HepG2 (cell line): ENCODE data around the gene MDH1B. TPM values are rescaled to one million over a fixed set of nuclear protein-coding genes. Genes with fewer than 3 reads are reported as not detected.

Experiments
- CBFB ChIP-seq: sonication (generic); formaldehyde crosslinking; IDR thresholded peaks from 2 replicates; pipeline ENCODE4 v1.4.0; 2020; ENCODE audit warnings: missing genetic modification reagents
- NR2F6 ChIP-seq, 2 experiments: IDR thresholded peaks; 2 replicates each; pipeline ENCODE4 v1.6.1; 2016; ENCODE audit warnings: antibody characterized with exemption in 1 of 2, mild to moderate bottlenecking in 1 of 2
- PRPF4 ChIP-seq: fragments of 200-400 bp; formaldehyde crosslinking; IDR thresholded peaks from 2 replicates; pipeline ENCODE4 v1.6.1; 2016; ENCODE audit warnings: low read length, low read depth; ENCODE audit not compliant: poor library complexity, severe bottlenecking
- RARA ChIP-seq: IDR thresholded peaks from 2 replicates; pipeline ENCODE4 v1.6.1; 2016; ENCODE audit warnings: missing genetic modification reagents, missing compliant biosample characterization
- SYNCRIP ChIP-seq: fragments of 200-400 bp; formaldehyde crosslinking; IDR thresholded peaks from 2 replicates; pipeline ENCODE4 v1.6.1; 2018; ENCODE audit warnings: mild to moderate bottlenecking, low read depth, low read length; ENCODE audit not compliant: insufficient read depth
- TEF ChIP-seq: sonication (generic); formaldehyde crosslinking; IDR thresholded peaks from 2 replicates; pipeline ENCODE4 v1.5.0; 2020; ENCODE audit warnings: missing genetic modification reagents
- THYN1 ChIP-seq: sonication (generic); formaldehyde crosslinking; IDR thresholded peaks from 2 replicates; pipeline ENCODE4 v1.8.1; 2023; ENCODE audit warnings: low read depth, mild to moderate bottlenecking, moderate library complexity, missing genetic modification reagents, borderline replicate concordance
- TSC22D2 ChIP-seq: sonication (generic); formaldehyde crosslinking; IDR thresholded peaks from 2 replicates; pipeline ENCODE4 v1.5.1; 2020; ENCODE audit warnings: missing genetic modification reagents, mild to moderate bottlenecking, borderline replicate concordance
- UBTF ChIP-seq: sonication (generic); formaldehyde crosslinking; IDR thresholded peaks from 2 replicates; pipeline ENCODE4 v1.4.0; 2020; ENCODE audit warnings: mild to moderate bottlenecking, missing genetic modification reagents
- XBP1 ChIP-seq: sonication (generic); formaldehyde crosslinking; IDR thresholded peaks from 2 replicates; pipeline ENCODE4 v1.5.0; 2020; ENCODE audit warnings: missing genetic modification reagents
- ZBTB38 ChIP-seq: sonication (generic); formaldehyde crosslinking; IDR thresholded peaks from 2 replicates; pipeline ENCODE4 v1.5.1; 2020; ENCODE audit warnings: mild to moderate bottlenecking, missing genetic modification reagents
- ZHX2 ChIP-seq, 2 experiments: sonication (generic) in 1 of 2; formaldehyde crosslinking in 1 of 2; IDR thresholded peaks; 2 replicates each; pipeline versions ENCODE4 v1.6.1 to v1.9.0; 2014 to 2022; ENCODE audit warnings: antibody characterized with exemption in 1 of 2, borderline replicate concordance in 1 of 2, inconsistent platforms in 1 of 2, low read depth in 1 of 2, missing genetic modification reagents in 1 of 2
- ZNF333 ChIP-seq: sonication (generic); formaldehyde crosslinking; IDR thresholded peaks from 2 replicates; pipeline ENCODE4 v1.4.0; 2020; ENCODE audit warnings: mild to moderate bottlenecking, missing genetic modification reagents, borderline replicate concordance
- ZNF576 ChIP-seq: sonication (generic); formaldehyde crosslinking; IDR thresholded peaks from 2 replicates; pipeline ENCODE4 v1.4.0; 2020; ENCODE audit warnings: mild to moderate bottlenecking, missing genetic modification reagents
- ZNF580 ChIP-seq: IDR thresholded peaks from 2 replicates; pipeline ENCODE4 v1.6.1; 2016; ENCODE audit warnings: low read depth, borderline replicate concordance
- ZNF720 ChIP-seq: sonication (generic); formaldehyde crosslinking; IDR thresholded peaks from 2 replicates; pipeline ENCODE4 v1.4.0; 2020; ENCODE audit warnings: missing genetic modification reagents
- ZSCAN29 ChIP-seq: sonication (generic); formaldehyde crosslinking; conservative IDR thresholded peaks from 2 replicates; pipeline ENCODE4 v1.4.0; 2020; ENCODE audit warnings: mild to moderate bottlenecking, missing genetic modification reagents
- polyA plus RNA-seq, 8 experiments: library from polyadenylated mRNA; depleted of rRNA in 3 of 8; stranded (reverse) in 7 of 8; unstranded in 1 of 8; fragments of >200 nt; fragmentation: Illumina TruSeq in 4 of 8; extraction: Trizol in 4 of 8; gene quantifications; 2 replicates each; pipeline versions ENCODE4 v1.2.1 to v1.2.3, GENCODE V29; 2011 to 2016; ENCODE audit warnings: low read depth in 4 of 8, missing spikeins in 1 of 8, mixed read lengths in 1 of 8; ENCODE audit not compliant: insufficient read depth in 1 of 8
- total RNA-seq, 5 experiments: library from RNA; depleted of rRNA; stranded (reverse); fragments of >200 nt; fragmentation: Illumina TruSeq; extraction: Trizol; gene quantifications; 2 replicates each; pipeline ENCODE4 v1.2.3, GENCODE V29; 2016; ENCODE audit warnings: low read depth in 1 of 5

MDH1B gene
- total and polyA plus RNA-seq, 2 of the 13 experiments (the other 11 are each of a cell fraction or from before 2014, with no cell fraction given): 0.17 to 0.86 TPM

- TF ChIP-seq ZNF580 (CRISPR knock-in tag) (peak; percentile 78; the same call in 1 of the 2 replicates), NR2F6 (IDR thresholded peaks at IDR 0.05) (peak; percentile 63), NR2F6 (CRISPR knock-in tag; IDR thresholded peaks at IDR 0.05) (peak; percentile 38; the same call in 1 of the 2 replicates), ZNF720 (CRISPR knock-in tag) (no peak), ZSCAN29 (0 out of 2 replicates have a peak, but pooled peaks have one; percentile 32), XBP1 (peak; percentile 18; the same call in 1 of the 2 replicates), ZHX2 (IDR thresholded peaks at IDR 0.05; ENCODE audit: low read depth) (no peak; the same call in 1 of the 2 replicates), ZHX2 (CRISPR knock-in tag; IDR thresholded peaks at IDR 0.05; ENCODE audit: borderline replicate concordance) (peak; percentile 68; the same call in 1 of the 2 replicates), RARA (CRISPR knock-in tag) (peak; percentile 15; the same call in 1 of the 2 replicates), THYN1 (CRISPR knock-in tag) (no peak), UBTF (peak; percentile 72), SYNCRIP (no peak), TSC22D2 (peak; percentile 92; the same call in 1 of the 2 replicates), PRPF4 (no peak), ZNF333 (CRISPR knock-in tag) (no peak), CBFB (CRISPR knock-in tag) (0 out of 2 replicates have a peak, but pooled peaks have one; percentile 51), ZBTB38 (CRISPR knock-in tag) (0 out of 2 replicates have a peak, but pooled peaks have one; percentile 27), TEF (CRISPR knock-in tag) (peak; percentile 95), ZNF576 (CRISPR knock-in tag) (no peak)
These were observed at the start of gene MDH1B, which contains the start of gene FASTKD2 (continued) for GRCh38 chr2:206765242-206766056.
